KBM-7 (cell line): ENCODE results near the gene MYO5C.
A peak's percentile ranks its signal among the peaks of the same experiment; 100 is the strongest.
"Not testable (repeated sequence)": the region's sequence is repeated elsewhere in the genome, so short reads cannot be mapped to it uniquely, and the experiment has no call there.

Experiments used
- DNase-seq: peaks from one replicate; pipeline ENCODE4 v3.0.0-alpha.2; 2015
- in situ Hi-C: fragments of 300-500 bp; cut with MboI; formaldehyde crosslinking; loops from 2 replicates; pipeline ENCODE4 v1.14.3; 2020; ENCODE audit warnings: low sequenced_read_pairs, low pct_unique_long_range_greater_than_20kb, mixed read lengths

MYO5C gene

DNA sequence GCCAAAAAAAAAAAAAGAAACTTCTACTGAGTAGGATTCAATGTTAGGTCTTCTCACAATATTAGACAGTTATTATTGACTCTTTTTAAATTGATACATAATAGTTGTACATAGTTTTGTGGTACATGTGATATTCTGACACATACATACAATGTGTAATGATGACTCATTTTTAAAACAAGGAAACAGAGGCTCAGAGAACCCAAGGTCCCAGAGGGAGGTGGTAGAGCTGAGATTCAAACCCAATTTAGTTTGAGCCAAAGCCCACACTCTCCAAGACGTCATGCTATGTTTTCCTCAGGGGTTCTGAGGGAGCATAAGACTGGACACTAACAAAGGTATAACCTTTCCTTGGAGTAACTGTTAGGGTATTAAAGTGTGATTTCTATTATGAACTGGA is 40.6 kb downstream of the MYO5C start:
- no peak for DNase-seq
- in situ Hi-C loops = no loop called here

DNA sequence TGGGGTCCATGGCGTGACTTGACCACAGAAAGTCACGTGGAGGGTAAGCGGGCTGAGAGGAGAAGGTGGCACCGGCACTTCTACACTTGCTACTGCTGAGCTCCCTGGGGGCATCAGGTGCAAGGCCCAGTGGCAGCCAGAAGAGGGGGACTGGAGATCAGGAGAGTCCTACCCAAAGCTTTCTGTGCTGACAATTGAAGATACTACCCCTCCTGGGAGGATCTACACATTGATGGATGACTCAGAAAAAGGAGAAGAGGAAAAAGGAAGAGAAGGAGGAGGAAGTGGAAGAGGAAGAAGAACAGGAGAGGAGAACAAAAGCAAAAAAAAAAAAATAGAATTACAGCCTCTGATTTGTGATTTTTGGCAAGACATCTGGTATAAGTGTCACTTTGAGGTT is 41.2 kb downstream of the MYO5C start:
- DNase-seq = no peak
- in situ Hi-C loops = no loop called here

DNA sequence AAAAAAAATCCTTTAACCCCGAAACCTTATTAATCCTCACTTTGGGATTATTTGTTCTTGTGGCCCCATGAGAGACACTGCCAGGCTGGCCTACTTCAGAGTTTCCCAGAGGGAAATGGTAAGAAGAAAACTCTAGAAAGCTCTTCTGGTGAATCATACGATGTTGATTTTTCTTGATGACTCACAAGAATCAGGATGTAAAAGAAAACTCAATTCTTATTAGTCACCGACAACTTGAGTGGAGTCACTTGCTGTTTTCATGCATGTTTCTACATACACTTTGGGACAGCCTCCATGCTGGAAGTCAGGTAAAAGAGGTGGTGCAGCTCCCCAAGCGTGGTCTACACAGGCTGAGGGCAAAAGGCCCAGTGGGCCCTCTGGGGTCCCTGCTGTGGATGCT is 42.8 kb downstream of the MYO5C start:
- no peak for DNase-seq
- in situ Hi-C loops = no loop called here

DNA sequence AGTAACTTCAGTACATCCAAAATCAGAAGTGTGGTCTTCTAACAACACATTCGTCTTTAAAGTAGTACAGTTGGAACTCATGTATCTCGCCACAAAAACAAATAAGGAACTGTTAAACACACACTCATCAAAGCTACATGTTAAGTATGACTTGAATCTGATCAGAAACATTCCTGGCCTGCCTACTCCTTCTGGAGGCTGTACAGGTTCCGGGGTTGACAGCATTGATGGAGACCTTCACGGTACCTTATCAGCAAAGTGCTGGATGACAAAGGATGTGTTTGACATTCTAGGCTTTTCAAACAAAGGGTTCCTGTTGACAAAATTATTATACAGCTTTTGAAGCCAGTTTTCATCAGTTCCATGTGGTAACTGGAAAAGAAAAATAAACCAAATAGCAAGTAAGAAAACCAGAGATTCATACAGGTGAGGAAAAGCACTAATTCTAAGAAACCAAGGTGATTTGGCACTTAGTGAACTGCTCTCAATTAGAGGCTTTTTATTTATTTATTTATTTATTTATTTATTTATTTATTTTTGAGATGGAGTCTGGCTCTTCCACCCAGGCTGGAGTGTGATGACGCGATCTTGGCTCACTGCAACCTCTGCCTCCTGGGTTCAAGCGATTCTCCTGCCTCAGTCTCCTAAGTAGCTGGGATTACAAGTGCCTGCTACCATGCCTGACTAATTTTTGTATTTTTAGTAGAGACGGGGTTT is 44.3 kb downstream of the MYO5C start:
- DNase-seq = no peak
- in situ Hi-C loops = no loop called here

DNA sequence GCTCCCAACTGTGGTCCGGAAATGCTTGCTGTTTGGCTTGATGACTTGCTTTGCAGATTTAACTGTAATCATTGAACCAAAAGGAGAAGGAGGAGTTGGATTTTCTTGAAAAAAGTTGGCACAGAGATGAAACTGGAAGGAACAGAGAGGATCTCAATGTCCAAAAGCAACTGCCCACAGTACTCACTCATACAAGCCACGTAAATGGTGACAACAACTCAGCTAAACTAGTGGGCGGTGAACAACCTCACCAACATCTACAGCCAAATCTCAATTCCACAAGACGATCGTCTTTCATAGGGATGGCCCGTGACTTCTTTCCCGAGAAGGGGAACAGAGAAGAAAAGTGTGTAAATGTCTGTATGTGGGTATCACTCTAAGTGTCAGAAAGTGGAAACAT is 48.1 kb downstream of the MYO5C start:
- no peak for DNase-seq
- in situ Hi-C loops = no loop called here

DNA sequence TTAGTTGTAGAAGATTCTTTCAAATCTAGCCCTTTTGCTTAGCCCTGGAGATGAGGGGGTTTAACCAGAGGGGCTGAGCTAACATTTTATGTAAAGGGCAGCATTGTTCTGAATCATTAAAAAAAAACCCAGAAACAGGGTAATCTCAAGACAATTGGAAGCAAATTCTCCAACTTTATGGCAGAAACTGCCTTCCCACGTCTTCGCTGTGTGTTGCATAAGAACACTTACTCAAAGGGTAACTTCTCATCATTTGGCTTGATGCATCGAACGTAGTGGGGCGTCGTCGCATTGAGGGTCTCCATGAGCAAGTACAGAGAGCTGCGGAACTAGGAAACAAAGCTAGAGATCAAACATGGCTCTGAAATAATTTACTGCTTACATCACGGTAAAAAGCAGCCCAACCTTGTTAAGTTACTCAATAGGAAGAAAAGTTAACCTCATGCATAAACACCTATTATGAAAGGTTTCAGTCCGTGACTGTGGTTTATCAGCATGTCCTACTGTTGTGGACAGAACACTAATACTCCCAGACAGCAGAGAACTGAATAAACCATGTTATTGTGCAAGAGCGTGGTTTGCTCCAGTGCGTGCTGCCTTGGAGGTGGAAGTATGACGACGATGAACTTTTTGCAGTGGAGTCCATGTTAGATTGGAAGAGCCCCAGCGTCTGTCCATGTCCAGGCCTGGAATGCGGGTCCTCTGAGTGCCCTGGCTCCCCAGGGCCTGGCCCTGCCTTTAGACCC is 48.7 kb downstream of the MYO5C start:
- peak; percentile 80 for DNase-seq
- in situ Hi-C loops = no loop called here

DNA sequence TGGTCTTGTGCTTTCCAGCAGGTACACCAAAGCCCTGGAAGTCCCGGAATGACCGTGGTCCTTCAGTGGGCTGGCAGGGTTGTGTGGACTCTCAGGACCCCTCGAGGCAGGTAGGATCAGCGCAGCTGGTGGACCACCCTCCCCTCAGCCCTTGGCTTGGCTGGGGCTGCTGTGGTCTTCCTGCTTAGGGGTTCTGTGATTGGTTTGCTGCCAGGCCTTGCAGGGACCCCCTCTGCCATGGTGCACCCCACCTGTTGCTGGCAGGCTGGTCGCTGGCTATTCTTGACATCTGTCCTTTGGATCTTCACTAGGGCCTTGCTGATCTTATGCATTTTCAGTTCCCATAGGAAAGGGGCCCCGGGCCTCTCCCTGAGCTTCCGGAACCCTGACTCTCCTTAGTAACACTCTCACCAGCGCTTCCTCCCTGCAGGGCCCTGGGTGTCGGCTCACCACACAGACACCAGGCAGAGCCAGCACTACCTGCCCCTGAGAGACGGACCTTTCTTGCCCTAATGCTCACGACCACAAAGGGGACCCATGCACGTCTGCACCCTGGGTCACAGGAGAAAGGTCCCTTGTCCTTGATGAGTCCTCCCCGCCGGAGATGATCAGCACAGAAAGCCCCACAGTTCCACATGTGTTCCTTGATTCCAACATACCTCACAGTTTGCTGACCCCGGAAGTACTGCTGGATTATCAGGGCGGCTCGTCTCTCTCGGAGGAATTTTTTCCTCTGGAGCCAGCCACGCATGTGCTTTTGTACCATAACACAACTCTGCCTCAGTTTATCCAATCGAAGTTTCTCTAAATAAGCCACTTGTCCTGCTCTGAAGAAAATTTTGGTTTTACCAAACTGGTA is 51.7 kb downstream of the MYO5C start:
- in situ Hi-C loops = no loop called here
- no peak for DNase-seq

DNA sequence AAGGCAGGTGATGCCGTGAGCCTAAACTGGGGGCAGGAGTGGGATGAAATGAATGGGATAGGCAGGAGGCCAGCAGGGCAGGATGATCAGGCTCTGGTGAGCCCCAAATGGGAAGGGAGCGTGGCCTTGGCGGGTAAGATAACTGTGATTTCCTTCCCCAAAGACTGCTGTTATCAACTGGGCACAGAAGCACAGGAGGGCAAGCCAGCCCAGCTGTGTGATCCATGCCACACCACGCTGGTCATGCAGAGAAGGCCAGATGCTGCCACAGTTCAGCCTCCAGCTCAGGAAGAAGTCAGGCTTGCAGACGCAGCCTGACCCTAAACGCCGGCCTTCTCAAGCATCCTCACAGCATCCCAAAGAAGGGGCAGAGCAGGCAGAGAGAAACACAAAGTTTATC is 52.3 kb downstream of the MYO5C start:
- in situ Hi-C loops = no loop called here

DNA sequence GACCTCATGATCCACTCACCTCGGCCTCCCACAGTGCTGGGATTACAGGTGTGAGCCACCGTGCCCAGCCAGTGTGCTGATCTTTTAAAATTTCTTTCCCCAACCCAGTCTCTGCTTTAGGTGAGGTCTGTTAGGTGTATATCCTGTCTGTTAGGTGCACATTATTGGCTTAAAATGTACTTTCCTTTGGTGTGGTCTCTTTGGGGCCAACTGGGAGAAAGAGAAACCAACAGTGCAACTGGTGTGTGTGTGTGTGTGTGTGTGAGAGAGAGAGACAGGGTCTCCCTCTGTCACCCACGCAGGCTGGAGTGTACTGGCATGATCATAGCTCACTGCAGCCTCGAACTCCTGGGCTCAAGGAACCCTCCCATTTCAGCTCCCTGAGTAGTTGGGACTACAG is 54.1 kb downstream of the MYO5C start:
- no peak for DNase-seq
- in situ Hi-C loops = no loop called here

More for the DNA sequence above, 52.3 kb downstream of the MYO5C start:
- DNase-seq = no peak

DNA sequence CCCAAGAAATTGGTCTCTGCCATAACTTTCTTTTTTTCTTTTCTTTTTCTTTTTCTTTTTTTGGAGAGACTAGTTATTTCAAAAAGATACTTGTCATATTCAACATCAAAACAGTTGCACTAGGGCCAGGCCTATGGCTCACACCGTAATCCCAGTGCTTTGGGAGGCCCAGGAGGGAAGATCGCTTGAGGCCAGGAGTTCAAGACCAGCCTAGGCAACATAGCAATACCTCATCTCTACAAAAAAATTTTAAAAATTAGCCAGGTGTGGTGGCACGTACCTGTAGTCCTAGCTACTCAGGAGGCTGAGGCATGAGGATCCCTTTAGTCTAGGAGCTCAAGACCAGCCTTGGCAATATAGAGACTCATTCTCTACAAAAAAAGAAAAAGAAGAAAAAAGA is 55.4 kb downstream of the MYO5C start:
- in situ Hi-C loops = no loop called here
- DNase-seq = no peak

DNA sequence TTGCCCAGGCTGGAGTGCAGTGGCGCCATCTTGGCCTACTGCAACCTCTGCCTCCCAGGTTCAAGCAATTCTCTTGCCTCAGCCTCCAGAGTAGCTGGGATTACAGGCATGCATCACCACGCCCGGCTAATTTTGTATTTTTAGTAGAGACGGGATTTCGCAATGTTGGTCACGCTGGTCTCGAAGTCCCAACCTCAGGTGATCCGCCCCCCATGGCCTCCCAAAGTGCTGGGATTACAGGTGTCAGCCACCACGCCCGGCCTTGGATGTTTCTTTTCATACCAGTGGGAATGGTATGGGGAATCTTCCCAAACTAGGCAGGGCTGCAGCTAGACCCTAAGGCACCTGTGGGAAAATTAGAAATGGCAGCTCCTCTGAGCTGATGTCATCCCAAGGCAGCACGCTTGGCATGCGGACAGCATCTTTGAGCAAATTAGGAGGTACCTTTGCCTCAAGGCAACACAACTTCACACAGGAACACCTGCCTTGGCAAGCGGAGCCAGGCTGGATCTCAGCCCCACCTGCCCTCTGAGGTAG is 56.5 kb downstream of the MYO5C start:
- in situ Hi-C loops, DNase-seq: not testable (repeated sequence)

DNA sequence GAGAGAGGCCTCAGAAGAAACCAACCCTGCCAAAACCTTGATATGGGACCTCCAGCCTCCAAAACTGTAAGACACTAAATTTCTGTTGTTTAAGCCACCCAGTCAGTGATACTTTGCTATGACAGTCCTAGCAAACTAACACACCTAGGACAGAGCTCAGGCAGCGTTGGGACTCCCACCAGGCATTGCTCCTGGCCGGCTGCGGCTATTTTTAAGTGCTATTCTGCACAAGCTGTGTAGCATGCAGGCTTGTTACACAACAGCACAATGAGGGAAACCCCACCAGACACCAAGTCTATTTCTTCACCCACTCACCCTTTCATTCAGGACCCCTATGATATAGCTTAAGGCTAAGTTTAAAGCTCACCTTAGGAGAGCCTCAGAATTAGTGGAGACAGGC is 57.5 kb downstream of the MYO5C start:
- no peak for DNase-seq
- in situ Hi-C loops = no loop called here

DNA sequence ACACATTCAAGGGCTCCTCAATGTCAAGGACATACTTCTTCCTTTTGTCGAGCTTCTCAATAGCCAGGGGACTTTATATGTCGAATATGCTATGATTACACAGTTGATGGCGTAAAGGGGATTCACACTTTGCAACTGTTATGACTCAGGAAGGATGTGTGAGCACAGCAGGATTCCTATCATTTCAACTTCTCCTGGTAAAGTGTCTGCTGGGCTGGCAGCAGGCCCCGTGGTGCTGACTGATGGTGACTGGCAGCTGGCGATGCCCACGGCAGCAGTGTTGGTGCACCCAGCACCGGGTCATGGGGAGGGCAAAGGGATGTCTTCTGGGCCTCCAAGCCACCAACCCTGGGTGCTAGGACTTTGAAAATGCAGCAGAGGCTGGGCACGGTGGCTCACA is 59.6 kb downstream of the MYO5C start:
- in situ Hi-C loops = no loop called here
- no peak for DNase-seq

DNA sequence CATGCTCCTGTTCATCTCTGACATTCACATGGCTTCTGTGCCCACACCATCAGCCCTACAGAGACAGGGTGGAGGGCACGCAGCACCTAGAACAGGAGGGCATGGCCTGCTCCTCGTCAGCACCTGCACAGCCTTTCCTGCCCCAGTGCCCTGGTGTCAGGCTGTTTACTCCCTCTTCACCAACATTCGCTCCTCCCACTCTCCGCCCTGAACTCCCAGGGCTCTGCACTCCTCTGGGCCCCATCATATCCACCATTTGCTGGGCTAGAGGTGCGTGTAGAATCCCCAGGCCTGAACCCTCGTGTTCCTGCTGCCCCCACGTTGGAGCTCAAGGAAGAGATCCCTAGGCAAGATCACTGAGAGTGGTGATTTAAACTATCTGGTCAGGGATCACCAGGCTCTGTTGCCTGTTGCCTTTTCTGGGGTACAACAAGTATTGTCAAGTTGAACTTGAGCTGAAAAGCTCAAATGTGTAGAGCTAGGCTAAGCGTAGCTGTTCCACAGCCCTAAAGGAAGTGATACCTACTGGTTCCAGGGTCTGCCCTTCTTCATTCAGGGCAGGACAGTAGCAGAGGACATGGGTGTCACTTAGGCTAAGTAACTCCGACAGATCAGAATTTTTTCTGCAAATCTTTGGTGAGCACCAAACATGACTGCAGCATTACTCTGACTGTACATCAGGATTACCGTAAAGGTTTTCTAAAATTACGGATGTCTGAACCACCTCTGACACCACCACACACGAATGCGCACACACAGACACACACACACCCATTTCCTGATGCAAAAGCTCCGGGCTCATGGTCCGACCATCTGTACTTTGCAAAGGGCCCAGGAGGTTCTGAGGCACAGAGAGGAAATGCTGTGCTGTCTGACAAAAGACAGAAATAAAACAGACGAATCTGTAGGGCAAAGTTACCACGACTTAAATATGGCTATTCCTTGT is 60.7 kb downstream of the MYO5C start:
- in situ Hi-C loops = no loop called here
- DNase-seq = no peak

DNA sequence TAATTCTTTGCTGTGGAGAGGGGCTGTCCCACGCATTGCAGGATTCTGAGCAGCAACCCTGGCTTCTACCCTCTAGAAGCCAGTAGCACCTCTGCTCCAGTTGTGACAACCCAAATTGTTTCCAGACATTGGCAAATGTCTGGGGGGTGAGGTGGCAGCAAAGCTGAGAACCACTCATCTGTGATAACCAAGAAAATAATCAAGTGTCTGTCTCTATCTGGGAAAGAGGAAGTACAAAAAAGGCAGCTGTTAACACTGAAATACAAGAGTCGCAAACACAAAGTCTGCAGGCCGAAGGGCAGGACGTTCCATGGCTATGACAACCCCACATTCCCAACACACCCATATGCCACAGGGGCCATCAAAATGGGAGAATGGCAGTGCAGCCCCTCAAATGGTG is 62.2 kb downstream of the MYO5C start:
- in situ Hi-C loops = no loop called here
- DNase-seq = peak; percentile 73

DNA sequence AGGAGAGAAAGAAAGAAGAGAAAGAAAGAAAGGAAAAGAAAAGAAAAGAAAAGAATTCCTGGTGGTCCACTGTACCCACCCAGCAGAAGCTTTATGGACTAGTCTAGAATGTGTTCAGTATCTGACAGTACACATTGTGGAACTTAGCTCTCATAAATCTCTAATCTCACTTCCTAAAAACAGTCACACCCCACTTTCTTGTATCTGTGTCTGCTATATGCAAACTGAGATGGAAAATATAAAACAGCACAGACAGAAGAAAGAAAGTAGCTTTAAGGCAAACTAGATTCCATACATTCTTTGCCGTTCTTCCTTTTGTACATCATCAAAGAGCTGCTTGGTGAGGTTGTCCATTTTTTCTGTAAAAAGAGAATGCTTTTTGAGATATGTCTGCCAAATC is 63.3 kb downstream of the MYO5C start:
- DNase-seq = no peak
- in situ Hi-C loops = no loop called here

DNA sequence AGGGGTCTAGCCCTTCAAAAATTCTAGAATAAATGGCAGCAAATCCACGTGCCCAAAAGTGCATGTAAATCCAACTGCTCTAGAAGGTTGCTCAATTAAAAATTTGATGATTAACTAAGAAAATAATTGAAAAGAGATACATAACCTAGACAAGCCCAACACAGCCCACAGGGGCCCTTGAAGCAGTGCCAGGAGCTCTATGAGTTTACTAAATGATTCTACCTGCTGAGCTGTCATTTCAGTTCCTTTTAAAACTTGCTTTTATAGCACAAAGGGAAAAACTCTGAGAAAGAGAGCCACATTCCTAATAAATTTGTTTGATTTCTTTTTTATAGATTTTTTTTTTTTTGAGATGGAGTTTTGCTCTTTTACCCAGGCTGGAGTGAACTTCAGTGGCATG is 65.5 kb downstream of the MYO5C start:
- DNase-seq = no peak
- in situ Hi-C loops = no loop called here

DNA sequence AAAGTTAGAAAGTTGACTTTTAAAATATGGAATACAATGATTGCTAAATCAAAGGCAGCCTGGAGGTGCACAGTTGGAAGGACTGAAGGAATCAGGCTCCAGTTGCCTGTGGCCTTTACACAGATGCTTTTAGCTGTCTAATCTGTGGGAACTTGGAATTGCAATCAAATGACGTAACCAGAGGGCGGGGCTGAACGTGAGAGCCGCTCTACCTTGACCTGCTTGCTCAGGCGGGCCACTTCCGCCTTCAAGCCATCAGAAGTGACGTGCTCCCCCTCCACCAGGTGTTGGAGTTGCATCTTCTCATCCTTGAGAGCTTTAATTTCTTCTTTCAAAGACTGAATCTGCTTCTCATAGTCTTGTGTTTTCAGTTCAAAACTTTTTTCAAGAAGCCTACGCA is 66.7 kb downstream of the MYO5C start:
- DNase-seq = no peak
- in situ Hi-C loops = no loop called here

DNA sequence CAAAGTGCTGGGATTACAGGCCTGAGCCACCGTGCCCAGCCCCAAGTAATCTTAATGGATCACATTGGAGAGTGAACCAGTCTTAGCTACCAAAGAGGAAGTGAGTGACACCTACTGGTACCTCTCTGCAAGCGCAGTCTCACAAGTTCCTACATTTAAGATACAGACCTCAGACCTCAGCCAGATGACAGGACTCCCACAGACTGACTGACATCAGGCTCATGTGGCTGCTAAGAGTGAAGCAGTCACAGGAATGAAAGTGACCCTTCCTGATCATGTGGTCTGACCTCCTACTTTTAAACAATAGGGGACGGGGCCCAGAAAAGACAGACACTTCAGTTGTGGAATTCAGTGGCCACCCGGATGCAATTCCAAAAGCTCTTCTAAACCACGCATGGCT is 68.1 kb downstream of the MYO5C start:
- in situ Hi-C loops = no loop called here

More for the DNA sequence above, 68.1 kb downstream of the MYO5C start:
- peak; percentile 87 for DNase-seq
